SK-N-SH (cell line): ENCODE results near the gene HSD3B7.

Experiments used
- FOXM1 ChIP-seq: IDR thresholded peaks from 2 replicates; pipeline ENCODE4 v1.4.0; 2012; ENCODE audit warnings: low read depth, mild to moderate bottlenecking
- RAD21 ChIP-seq: IDR thresholded peaks from 2 replicates; pipeline ENCODE4 v1.6.1; 2012; ENCODE audit warnings: mild to moderate bottlenecking, low read length
- RFX5 ChIP-seq: IDR thresholded peaks from 2 replicates; pipeline ENCODE4 v1.6.1; 2012; ENCODE audit warnings: mild to moderate bottlenecking, improper control_type of control experiment, low read length
- RXRA ChIP-seq: IDR thresholded peaks from 2 replicates; pipeline ENCODE4 v1.4.0; 2012; ENCODE audit warnings: low read depth, mild to moderate bottlenecking, borderline replicate concordance
- SIN3A ChIP-seq: IDR thresholded peaks from 2 replicates; pipeline ENCODE4 v1.6.1; 2012; ENCODE audit warnings: low read depth, mild to moderate bottlenecking, low read length, moderate library complexity, borderline replicate concordance
- TF ChIP-seq, protein P1 (sequence below): fragments of 200-600 bp; sonication (generic); IDR thresholded peaks from 2 replicates; pipeline ENCODE4 v1.6.1; 2017; ENCODE audit warnings: antibody characterized with exemption, mild to moderate bottlenecking, moderate library complexity

DNA sequence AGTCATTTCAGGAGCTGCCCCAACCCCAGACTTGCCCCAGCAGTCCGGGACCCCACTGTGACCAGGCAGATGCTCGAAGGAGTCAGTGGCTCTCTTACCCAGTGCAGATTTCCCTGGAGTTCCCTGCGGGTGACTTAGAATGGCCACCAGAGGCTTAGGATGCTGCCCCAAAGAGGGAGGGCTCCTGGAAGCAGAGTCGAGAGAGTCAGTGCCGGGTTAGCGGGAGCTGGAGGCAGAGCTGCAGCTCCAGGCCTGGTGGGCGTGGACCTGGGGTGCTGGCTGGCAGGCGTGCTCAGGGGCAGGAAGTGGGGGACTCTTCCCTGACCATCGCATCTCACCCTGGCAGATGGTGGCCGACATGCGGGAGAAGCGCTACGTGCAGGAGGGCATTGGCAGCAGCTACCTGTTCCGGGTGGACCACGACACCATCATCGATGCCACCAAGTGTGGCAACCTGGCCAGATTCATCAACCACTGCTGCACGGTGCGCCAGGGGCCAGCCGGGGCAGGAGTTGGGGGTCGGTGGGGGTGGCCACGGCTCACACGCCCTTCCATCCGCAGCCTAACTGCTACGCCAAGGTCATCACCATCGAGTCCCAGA, 1.6 kb upstream of the HSD3B7 start:
- TF ChIP-seq, protein P1, sequence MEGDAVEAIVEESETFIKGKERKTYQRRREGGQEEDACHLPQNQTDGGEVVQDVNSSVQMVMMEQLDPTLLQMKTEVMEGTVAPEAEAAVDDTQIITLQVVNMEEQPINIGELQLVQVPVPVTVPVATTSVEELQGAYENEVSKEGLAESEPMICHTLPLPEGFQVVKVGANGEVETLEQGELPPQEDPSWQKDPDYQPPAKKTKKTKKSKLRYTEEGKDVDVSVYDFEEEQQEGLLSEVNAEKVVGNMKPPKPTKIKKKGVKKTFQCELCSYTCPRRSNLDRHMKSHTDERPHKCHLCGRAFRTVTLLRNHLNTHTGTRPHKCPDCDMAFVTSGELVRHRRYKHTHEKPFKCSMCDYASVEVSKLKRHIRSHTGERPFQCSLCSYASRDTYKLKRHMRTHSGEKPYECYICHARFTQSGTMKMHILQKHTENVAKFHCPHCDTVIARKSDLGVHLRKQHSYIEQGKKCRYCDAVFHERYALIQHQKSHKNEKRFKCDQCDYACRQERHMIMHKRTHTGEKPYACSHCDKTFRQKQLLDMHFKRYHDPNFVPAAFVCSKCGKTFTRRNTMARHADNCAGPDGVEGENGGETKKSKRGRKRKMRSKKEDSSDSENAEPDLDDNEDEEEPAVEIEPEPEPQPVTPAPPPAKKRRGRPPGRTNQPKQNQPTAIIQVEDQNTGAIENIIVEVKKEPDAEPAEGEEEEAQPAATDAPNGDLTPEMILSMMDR: no peak
- no peak for TF ChIP-seq RXRA
- TF ChIP-seq SIN3A: no peak
- TF ChIP-seq RFX5: no peak
- no peak for TF ChIP-seq RAD21
- TF ChIP-seq FOXM1: no peak
